IMR-90 (cell line): ENCODE results near the gene ADRA1B. TPM values are rescaled to one million over a fixed set of nuclear protein-coding genes. Genes with fewer than 3 reads are reported as not detected.
A peak's percentile ranks its signal among the peaks of the same experiment; 100 is the strongest.

Experiments
- ATAC-seq: fragments of 200-7000 bp; cut with Tn5 transposase; 2 replicates; pipeline ENCODE4 v1.9.1; 2020; ENCODE audit warnings: low read depth, mild to moderate bottlenecking, moderate library complexity
- BruUV-seq: library from RNA; stranded (reverse); fragments of 400-500 nt; replicated peaks from 2 replicates; lab custom pipeline; 2021; lab: Mats Ljungman, UMichigan
- CTCF ChIA-PET: fragments of 300-600 bp; formaldehyde crosslinking; extraction: SDS; loops from one replicate; lab custom pipeline; 2021; ENCODE audit warnings: antibody characterized with exemption; lab: Yijun Ruan, JAX
- POLR2A ChIA-PET: fragments of 300-600 bp; sonication (Branson Sonifier 250); formaldehyde crosslinking; loops from one replicate; lab custom pipeline; 2022; ENCODE audit warnings: antibody characterized with exemption; ENCODE audit not compliant: unreplicated experiment; lab: Charles Lee
- DNase-seq: peaks from one replicate; pipeline ENCODE4 v3.0.0; 2013
- H2AFZ ChIP-seq: replicated peaks from 2 replicates; pipeline ENCODE3; 2013; ENCODE audit warnings: low read length, mild to moderate bottlenecking; ENCODE audit not compliant: poor library complexity
- H2AK5ac ChIP-seq: 2 replicates; pipeline ENCODE4 v1.6.1; 2013; ENCODE audit warnings: low read depth, low read length, inconsistent platforms
- H2AK9ac ChIP-seq: replicated peaks from 2 replicates; pipeline ENCODE3; 2013; ENCODE audit warnings: mild to moderate bottlenecking, low read depth, low read length, moderate library complexity; ENCODE audit not compliant: poor library complexity
- H2BK120ac ChIP-seq: 2 replicates; pipeline ENCODE4 v1.6.1; 2013; ENCODE audit warnings: low read depth, low read length, inconsistent platforms
- H2BK15ac ChIP-seq: 3 replicates; pipeline ENCODE4 v1.6.1; 2013; ENCODE audit warnings: low read depth, low read length, inconsistent platforms
- H2BK20ac ChIP-seq: 2 replicates; pipeline ENCODE4 v1.6.1; 2013; ENCODE audit warnings: low read depth, mild to moderate bottlenecking, inconsistent platforms, low read length, moderate library complexity
- H2BK5ac ChIP-seq: 2 replicates; pipeline ENCODE4 v1.6.1; 2013; ENCODE audit warnings: mild to moderate bottlenecking, low read depth, low read length, inconsistent platforms; ENCODE audit not compliant: poor library complexity, severe bottlenecking
- H3K14ac ChIP-seq: replicated peaks from 2 replicates; pipeline ENCODE4 v1.6.1; 2013; ENCODE audit warnings: low read depth, low read length, inconsistent platforms
- H3K18ac ChIP-seq: 2 replicates; pipeline ENCODE4 v1.6.1; 2013; ENCODE audit warnings: low read depth, low read length, control low read depth
- H3K23ac ChIP-seq: 2 replicates; pipeline ENCODE4 v1.6.1; 2013; ENCODE audit warnings: low read depth, low read length, inconsistent platforms
- H3K27ac ChIP-seq: 2 replicates; pipeline ENCODE4 v1.5.1; 2013; ENCODE audit warnings: mild to moderate bottlenecking, control low read depth, low read length; ENCODE audit not compliant: insufficient read depth
- H3K27me3 ChIP-seq: 2 replicates; pipeline ENCODE4 v1.6.1; 2013; ENCODE audit warnings: low read length; ENCODE audit not compliant: control insufficient read depth, insufficient read depth
- H3K36me3 ChIP-seq: 2 replicates; pipeline ENCODE4 v1.6.1; 2013; ENCODE audit warnings: low read length, mixed read lengths; ENCODE audit not compliant: control insufficient read depth, insufficient read depth
- H3K4ac ChIP-seq: 2 replicates; pipeline ENCODE4 v1.6.1; 2013; ENCODE audit warnings: low read depth, low read length, inconsistent platforms
- H3K4me1 ChIP-seq: 2 replicates; pipeline ENCODE4 v1.6.1; 2013; ENCODE audit warnings: low read length, mixed read lengths; ENCODE audit not compliant: control insufficient read depth, insufficient read depth
- H3K4me2 ChIP-seq: 2 replicates; pipeline ENCODE4 v1.6.1; 2013; ENCODE audit warnings: low read depth, mild to moderate bottlenecking, control low read depth, low read length, moderate library complexity
- H3K4me3 ChIP-seq: 2 replicates; pipeline ENCODE4 v1.5.1; 2013; ENCODE audit warnings: low read depth, mild to moderate bottlenecking, control low read depth, low read length, moderate library complexity; ENCODE audit not compliant: insufficient read depth
- H3K56ac ChIP-seq: 2 replicates; pipeline ENCODE4 v1.6.1; 2013; ENCODE audit warnings: low read length, inconsistent platforms; ENCODE audit not compliant: insufficient read depth; ENCODE audit errors: extremely low read depth
- H3K79me1 ChIP-seq, 2 experiments: 2 replicates each; pipeline ENCODE4 v1.6.1; 2013; ENCODE audit warnings: low read length in 2 of 2, inconsistent platforms in 1 of 2, low read depth in 1 of 2
- H3K9ac ChIP-seq: 2 replicates; pipeline ENCODE4 v1.6.1; 2013; ENCODE audit warnings: low read depth, low read length, control low read depth
- H3K9me1 ChIP-seq: 2 replicates; pipeline ENCODE4 v1.6.1; 2013; ENCODE audit warnings: low read length, inconsistent platforms; ENCODE audit not compliant: insufficient read depth
- H3K9me3 ChIP-seq: 2 replicates; pipeline ENCODE4 v1.6.1; 2013; ENCODE audit warnings: low read length; ENCODE audit not compliant: control insufficient read depth, insufficient read depth
- H4K20me1 ChIP-seq: 2 replicates; pipeline ENCODE4 v1.6.1; 2013; ENCODE audit warnings: low read length, inconsistent platforms; ENCODE audit not compliant: insufficient read depth
- H4K5ac ChIP-seq: 2 replicates; pipeline ENCODE4 v1.6.1; 2013; ENCODE audit warnings: mild to moderate bottlenecking, low read depth, low read length, control low read depth
- H4K8ac ChIP-seq, 2 experiments: 2 replicates each; pipeline ENCODE4 v1.6.1; 2013; ENCODE audit warnings: low read depth in 2 of 2, low read length in 2 of 2, control low read depth in 1 of 2, inconsistent platforms in 1 of 2
- H4K91ac ChIP-seq: 2 replicates; pipeline ENCODE4 v1.6.1; 2013; ENCODE audit warnings: low read depth, low read length, inconsistent platforms; ENCODE audit not compliant: insufficient read depth
- CHD1 ChIP-seq: IDR thresholded peaks from 2 replicates; pipeline ENCODE4 v1.6.1; 2012; ENCODE audit warnings: low read depth, low read length, improper control_type of control experiment
- MAFK ChIP-seq: IDR thresholded peaks from 2 replicates; pipeline ENCODE4 v1.6.1; 2012; ENCODE audit warnings: low read depth, low read length, improper control_type of control experiment
- MAZ ChIP-seq: IDR thresholded peaks from 2 replicates; pipeline ENCODE4 v1.6.1; 2012; ENCODE audit warnings: low read depth, mild to moderate bottlenecking, low read length, improper control_type of control experiment, moderate library complexity, borderline replicate concordance
- RAD21 ChIP-seq: IDR thresholded peaks from 2 replicates; pipeline ENCODE4 v1.6.1; 2012; ENCODE audit warnings: low read length, improper control_type of control experiment
- RCOR1 ChIP-seq: IDR thresholded peaks from 2 replicates; pipeline ENCODE4 v1.6.1; 2012; ENCODE audit warnings: mild to moderate bottlenecking, low read length, improper control_type of control experiment; ENCODE audit not compliant: insufficient replicate concordance
- WGBS, 2 experiments: methylation state at CpG; one replicate each; pipeline versions ENCODE4 v1.1.5 to v1.1.7; 2013; ENCODE audit warnings: missing lambda C conversion rate in 2 of 2; ENCODE audit not compliant: insufficient read length in 1 of 2; ENCODE audit errors: extremely low coverage in 2 of 2; 5-methylcytosine and 5-hydroxymethylcytosine counted together
- dilution Hi-C: fragments of 300-500 bp; cut with HindIII; formaldehyde crosslinking; loops from one replicate; pipeline ENCODE4 v1.14.3; 2018; ENCODE audit warnings: low sequenced_read_pairs; ENCODE audit not compliant: unreplicated experiment
- in situ Hi-C: fragments of 300-500 bp; cut with MboI; formaldehyde crosslinking; loops from 3 replicates; pipeline ENCODE4 v1.14.3; 2019; ENCODE audit warnings: low sequenced_read_pairs, inconsistent platforms, mixed read lengths
- intact Hi-C: fragments of 100-400 bp; cut with micrococcal nuclease; formaldehyde crosslinking; loops from 2 replicates; pipeline ENCODE4 v1.10.0; 2022
- polyA plus RNA-seq, 3 experiments: library from polyadenylated mRNA; depleted of rRNA; stranded (reverse); fragments of >200 nt; gene quantifications; 2 replicates each; pipeline ENCODE4 v1.2.3, GENCODE V29; 2012; ENCODE audit warnings: low replicate concordance in 1 of 3
- total RNA-seq: library from RNA; depleted of rRNA; stranded (reverse); fragments of >200 nt; gene quantifications from 2 replicates; pipeline ENCODE4 v1.2.3, GENCODE V29; 2012
- TF ChIP-seq, protein P1 (sequence below): conservative IDR thresholded peaks from 2 replicates; pipeline ENCODE4 v1.5.1; 2012; ENCODE audit warnings: mild to moderate bottlenecking, low read depth, low read length, improper control_type of control experiment

ADRA1B gene
- total and polyA plus RNA-seq, 2 of the 4 experiments (the other 2 are of a cell fraction) = 0.18 to 1.5 TPM

DNA sequence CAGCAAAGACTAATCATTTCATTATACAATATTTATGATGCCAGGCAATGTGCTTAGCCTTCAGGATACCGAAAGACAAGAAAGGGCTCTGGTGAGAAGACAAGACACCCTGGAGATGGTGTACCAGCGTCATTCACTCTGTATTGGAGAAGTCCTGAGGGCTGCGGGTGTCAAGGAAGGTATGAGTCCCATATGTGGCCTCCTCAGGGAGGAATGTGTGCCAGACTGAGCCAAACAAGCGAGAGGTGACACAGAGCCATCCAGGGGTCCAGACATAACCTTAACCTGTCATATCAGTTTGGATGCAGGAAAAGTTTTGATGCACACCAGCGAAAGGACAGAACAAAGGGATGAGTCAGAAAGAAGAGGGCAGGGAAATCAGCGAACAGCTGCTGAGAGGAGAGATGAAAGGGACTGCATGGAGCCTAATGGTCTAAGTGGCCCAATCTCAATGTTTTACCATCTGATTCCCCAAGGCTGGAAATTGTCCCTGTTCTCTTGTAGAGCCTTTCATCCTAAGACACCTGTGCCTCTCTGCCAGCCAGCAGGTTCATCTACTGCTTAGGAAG, 38.9 kb downstream of the ADRA1B start (continued):
- TF ChIP-seq, protein P1, sequence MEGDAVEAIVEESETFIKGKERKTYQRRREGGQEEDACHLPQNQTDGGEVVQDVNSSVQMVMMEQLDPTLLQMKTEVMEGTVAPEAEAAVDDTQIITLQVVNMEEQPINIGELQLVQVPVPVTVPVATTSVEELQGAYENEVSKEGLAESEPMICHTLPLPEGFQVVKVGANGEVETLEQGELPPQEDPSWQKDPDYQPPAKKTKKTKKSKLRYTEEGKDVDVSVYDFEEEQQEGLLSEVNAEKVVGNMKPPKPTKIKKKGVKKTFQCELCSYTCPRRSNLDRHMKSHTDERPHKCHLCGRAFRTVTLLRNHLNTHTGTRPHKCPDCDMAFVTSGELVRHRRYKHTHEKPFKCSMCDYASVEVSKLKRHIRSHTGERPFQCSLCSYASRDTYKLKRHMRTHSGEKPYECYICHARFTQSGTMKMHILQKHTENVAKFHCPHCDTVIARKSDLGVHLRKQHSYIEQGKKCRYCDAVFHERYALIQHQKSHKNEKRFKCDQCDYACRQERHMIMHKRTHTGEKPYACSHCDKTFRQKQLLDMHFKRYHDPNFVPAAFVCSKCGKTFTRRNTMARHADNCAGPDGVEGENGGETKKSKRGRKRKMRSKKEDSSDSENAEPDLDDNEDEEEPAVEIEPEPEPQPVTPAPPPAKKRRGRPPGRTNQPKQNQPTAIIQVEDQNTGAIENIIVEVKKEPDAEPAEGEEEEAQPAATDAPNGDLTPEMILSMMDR = no peak

- intact Hi-C loops = no loop called here
- peak overlapping the region; percentile 89 for H4K91ac ChIP-seq
- 0 out of 2 replicates have a peak overlapping the region, but pooled peaks have one; percentile 19 for H4K5ac ChIP-seq
- no peak overlapping the region for H3K4me2 ChIP-seq
- peak overlapping the region; percentile 48; the same call in 1 of the 2 replicates for H3K18ac ChIP-seq
- H4K20me1 ChIP-seq = no peaks in the 10 kb centered on the region
- no peaks in the 10 kb centered on the region for H3K79me1 ChIP-seq
- no peak overlapping the region for H4K8ac ChIP-seq
- H3K4me1 ChIP-seq = peaks cover 10% of the 10 kb centered on the region; the same call in 1 of the 2 replicates
- no peak overlapping the region for H3K4me3 ChIP-seq
- no peak overlapping the region for H2BK5ac ChIP-seq
- in situ Hi-C loops = loop anchor here (25.0 kb wide), 1 partner anchor 794 kb away; no protein-coding TSS in a partner anchor
- peak overlapping the region; percentile 74; the same call in 1 of the 2 replicates for H3K4ac ChIP-seq
- ATAC-seq = peak; percentile 82
- H2AK9ac ChIP-seq = no peak overlapping the region
- no peak overlapping the region for H3K14ac ChIP-seq
- peak; percentile 39 for DNase-seq
- H3K23ac ChIP-seq = no peak overlapping the region
- peak overlapping the region; percentile 60; the same call in 1 of the 2 replicates for H2BK20ac ChIP-seq
- H3K9ac ChIP-seq = no peak overlapping the region
- no peaks in the 10 kb centered on the region for H3K9me3 ChIP-seq
- TF ChIP-seq CHD1 (no peak), RCOR1 (no peak), MAFK (no peak), MAZ (no peak), RAD21 (no peak)
- TF ChIP-seq, protein P1 = no peak
- ChIA-PET CTCF (interaction anchor here (0.7 to 1.2 kb wide), 3 partner anchors 9 to 472 kb away, joined by 3 to 4 read pairs (median 3); no protein-coding TSS in a partner anchor), POLR2A (no interaction called here)
- no peaks in the 10 kb centered on the region for H3K27me3 ChIP-seq
- H2AFZ ChIP-seq = no peak overlapping the region
- H3K9me1 ChIP-seq = peaks cover 11% of the 10 kb centered on the region
- no peak overlapping the region; the same call in 1 of the 2 replicates for H3K56ac ChIP-seq
- dilution Hi-C loops = no loop called here
- H3K36me3 ChIP-seq = no peaks in the 10 kb centered on the region
- H2AK5ac ChIP-seq = no peak overlapping the region
- no TSS peak for BruUV-seq
- H2BK15ac ChIP-seq = no peak overlapping the region
- WGBS, 2 experiments = no CpG with 5 or more reads among the region's 1 CpG
- H2BK120ac ChIP-seq = peak overlapping the region; percentile 90; the same call in 1 of the 2 replicates
- H3K27ac ChIP-seq = peak overlapping the region; percentile 53; the same call in 1 of the 2 replicates
Observed at GRCh38 chr5:159956074-159956473, 39.8 kb downstream of the ADRA1B start.
